DMS153 treated with DMSO at 0.1 percent for 48 hours (cell line): Measurements from ENCODE around the gene COCH.
A peak's percentile ranks its signal among the peaks of the same experiment; 100 is the strongest.

Experiments
- DNase-seq: peaks from one replicate; lab custom pipeline; 2025; ENCODE audit not compliant: unreplicated experiment; lab: John Stamatoyannopoulos, UW

Gene COCH

DNA sequence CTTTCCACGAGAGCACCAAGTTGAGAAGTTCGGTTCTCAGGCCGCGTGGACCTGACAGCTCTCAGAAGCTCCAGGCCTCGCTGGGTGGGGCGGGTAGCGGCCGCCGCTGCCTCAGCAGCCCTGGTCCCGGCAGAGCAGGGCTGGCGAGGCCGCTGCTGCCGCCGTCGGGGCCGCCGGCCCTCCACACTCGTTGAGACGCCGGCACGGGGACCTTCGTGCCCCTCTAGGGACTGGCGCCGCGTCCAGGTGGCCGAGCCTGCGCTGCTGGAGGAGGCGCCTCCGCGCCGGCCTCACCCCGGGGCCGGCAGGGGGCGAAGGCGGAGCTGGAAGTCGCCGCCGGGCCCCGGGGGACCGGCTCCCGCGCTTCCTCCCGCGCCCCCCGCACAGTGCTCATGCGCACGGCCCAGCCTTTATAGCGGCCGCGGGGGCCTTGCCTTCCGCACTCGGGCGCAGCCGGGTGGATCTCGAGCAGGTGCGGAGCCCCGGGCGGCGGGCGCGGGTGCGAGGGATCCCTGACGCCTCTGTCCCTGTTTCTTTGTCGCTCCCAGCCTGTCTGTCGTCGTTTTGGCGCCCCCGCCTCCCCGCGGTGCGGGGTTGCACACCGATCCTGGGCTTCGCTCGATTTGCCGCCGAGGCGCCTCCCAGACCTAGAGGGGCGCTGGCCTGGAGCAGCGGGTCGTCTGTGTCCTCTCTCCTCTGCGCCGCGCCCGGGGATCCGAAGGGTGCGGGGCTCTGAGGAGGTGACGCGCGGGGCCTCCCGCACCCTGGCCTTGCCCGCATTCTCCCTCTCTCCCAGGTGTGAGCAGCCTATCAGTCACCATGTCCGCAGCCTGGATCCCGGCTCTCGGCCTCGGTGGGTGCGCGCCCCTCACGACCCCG lies at the start of gene COCH:
Gene COCH (plus strand): TSS at position 440 of the 879 bp plus-strand sequence. CDS start 380 bp downstream, at position 820.
- DNase-seq: peak; percentile 10

- no peak for DNase-seq
Observed at GRCh38 chr14:30826070-30826469, 48.3 kb upstream of the COCH start.

- no peak for DNase-seq
Observed at GRCh38 chr14:30829853-30830252, 44.5 kb upstream of the COCH start.

GRCh38 chr14:30834353-30834752 lies 40.0 kb upstream of the COCH start:
- DNase-seq: no peak

- no peak for DNase-seq
Observed at GRCh38 chr14:30838351-30838750, 36.0 kb upstream of the COCH start.

- no peak for DNase-seq
Observed at GRCh38 chr14:30840086-30840779, 34.1 kb upstream of the COCH start.

DNA sequence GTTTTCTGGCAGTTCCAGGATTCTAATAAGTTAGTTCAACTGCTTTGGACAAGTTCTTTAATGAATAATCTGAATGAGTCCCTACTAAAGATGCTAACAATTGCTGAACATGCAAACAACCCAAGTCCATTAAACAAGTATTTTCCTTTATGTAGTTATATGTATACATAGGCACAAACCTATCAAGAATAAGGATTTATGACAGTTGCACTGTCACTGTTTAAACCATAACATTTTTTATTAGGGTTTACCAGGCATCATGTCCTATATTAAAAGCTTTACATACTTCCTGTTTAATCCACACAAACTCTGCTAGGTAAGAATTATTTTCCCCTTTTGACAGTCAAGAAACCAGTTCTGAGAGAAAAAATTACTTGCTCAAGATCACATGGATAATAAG lies 31.9 kb upstream of the COCH start:
- DNase-seq: no peak

- DNase-seq: no peak
Observed at GRCh38 chr14:30848449-30849240, 25.7 kb upstream of the COCH start.

- DNase-seq: no peak
Observed at GRCh38 chr14:30849354-30849753, 25.0 kb upstream of the COCH start.

DNA sequence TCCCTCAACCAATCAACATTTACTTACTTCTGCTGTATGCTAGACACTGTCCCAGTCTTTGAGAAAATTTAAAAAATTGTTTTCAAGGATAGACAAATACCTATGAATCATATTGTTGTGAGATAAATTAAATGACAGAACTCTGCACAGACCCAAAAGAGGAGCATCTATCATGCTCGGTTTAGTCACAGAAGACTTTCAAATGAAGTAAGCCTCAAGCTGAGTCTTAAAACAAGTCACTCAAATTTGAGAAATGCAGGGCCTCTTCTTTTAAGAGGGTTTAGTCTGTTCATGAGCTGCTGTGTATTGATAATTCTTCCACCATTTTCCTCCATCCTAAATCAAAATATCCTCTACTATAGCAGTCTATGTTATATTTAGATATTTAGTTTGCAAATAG lies 24.4 kb upstream of the COCH start:
- DNase-seq: no peak

DNA sequence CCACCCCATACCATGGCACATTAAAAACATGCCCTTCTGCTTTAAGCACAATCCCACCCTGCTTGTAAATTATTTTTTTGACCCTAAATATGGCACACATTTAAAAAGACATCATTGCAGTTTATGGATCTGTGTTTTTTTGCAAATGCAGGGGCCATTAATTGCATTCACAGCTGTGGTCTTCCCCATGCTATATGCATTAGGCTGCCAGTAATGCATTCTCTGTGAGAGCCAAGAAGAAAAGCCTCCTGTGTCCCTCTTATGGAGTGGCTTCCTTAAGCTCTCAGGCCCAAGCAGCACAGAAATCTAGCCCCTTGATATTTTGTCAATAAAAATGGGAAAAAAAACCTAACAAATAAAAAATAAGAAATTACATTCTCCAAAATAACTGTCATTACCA lies 20.4 kb upstream of the COCH start:
- DNase-seq: no peak

GRCh38 chr14:30854492-30854891 lies 19.9 kb upstream of the COCH start:
- DNase-seq: no peak

- no peak for DNase-seq
Observed at GRCh38 chr14:30855345-30856037, 18.9 kb upstream of the COCH start.

GRCh38 chr14:30861200-30861599 lies 13.2 kb upstream of the COCH start:
- DNase-seq: no peak

DNA sequence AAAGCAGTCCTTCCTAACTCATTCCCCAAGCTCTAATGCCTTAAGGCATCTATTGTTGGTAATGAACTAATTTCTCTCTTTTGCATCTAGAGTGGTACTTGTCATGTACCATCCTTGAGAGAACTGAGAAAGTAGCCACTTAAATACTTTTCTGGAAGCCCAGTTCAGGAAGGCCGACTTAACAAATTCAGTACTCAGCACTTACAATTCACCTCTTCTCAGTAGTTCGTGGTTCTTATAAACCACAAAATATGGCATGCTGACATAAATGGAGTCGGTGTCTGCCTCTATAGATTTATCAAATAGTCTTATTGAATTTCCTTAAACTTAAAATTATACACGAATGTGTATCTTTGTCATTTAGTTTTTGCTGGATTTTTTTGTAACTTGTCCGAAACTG lies 9.4 kb upstream of the COCH start:
- DNase-seq: no peak

- no peak for DNase-seq
Observed at GRCh38 chr14:30868736-30869135, 5.6 kb upstream of the COCH start.

DNA sequence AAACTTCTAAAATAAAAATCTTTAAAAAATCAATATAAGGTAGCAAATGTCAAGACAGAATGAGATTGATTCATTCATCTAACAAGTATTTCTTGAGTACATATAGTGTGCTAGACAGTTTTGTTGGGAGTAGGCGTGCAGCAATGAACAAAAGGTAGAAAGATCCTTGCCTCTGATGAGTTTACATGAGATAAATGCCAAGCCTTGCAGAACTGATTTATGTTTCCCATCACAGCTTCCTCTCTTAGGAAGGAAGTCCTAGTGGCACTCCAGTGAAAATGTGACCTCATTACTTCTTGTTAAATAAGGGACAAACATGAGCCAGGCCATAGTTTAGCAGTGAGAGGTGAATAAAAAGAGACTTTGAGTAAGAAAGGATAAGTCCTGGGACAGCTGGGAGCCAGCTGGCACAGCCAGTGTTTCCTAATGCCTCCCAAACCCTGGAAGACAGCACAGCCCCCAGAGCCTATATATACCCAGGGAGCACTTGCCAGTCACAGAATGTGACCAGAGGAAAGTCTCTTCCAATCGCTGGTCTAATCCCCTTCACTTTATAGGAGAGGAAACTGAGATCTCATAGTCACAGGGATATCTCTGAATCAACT lies 4.7 kb upstream of the COCH start:
- no peak for DNase-seq

DNA sequence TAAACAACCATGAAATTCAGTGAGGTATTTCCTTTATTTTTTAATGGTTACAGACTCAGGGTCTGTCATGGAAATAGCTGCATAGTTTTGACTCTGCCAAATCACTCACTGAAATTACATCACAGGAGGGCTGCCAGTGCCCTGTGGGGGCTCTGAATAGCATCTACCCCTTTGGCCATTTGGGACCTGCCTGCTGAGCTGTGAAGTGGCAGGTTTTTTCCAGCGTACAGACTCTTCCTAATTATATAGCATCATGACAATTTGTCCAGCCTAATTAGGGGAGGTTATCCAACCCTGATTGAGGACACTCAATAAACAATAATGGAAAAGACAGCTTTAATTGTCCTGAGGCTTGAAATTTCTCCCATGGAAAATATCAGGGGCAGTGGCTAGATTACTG lies 1.8 kb upstream of the COCH start:
- no peak for DNase-seq

DNA sequence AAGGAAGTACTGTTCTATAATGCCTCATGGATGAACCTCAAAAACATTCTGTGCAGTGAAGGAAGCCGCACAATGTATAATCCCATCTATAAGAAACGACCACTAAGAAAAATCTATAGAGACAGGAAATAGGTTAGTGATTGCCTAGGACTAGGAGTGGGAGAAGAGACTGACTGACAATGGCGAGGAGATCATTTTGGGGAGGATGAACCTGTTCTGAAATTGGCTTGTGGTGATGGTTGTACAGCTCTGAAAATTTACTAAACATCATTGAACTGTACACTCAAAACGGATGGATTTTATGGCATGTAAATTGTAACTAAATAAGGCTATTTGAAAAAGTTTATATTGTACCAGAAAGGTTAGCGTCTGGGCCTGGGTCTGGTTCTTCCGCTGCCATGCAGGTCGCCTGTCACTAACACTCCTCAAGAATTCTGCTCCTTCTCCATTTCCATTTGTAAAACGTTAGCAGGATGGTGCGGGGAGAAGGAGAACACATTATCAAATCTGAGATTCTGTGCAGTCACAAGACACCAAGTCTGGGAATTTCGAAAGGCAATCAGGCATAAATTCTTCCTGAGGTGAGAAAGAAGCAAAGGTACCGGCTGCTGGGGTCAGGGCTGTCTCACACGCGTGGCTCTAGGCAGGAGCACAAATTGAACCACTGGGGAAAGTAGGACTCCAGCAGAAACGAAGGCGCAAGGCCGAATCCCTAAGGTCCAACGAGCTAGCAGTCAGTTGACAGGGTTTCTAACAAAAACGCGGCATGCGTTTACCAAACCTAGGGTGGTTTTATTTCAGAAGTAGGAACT lies 845 bp upstream of the COCH start:
- no peak for DNase-seq
